Lower leg skin (tissue), 4 donors: ENCODE results near the gene RPRD1B. TPM values are rescaled to one million over a fixed set of nuclear protein-coding genes. Genes with fewer than 3 reads are reported as not detected.

Experiments
- DNase-seq, 2 donors: peaks; one replicate each; pipeline ENCODE4 v3.0.0-alpha.2; 2019; ENCODE audit warnings: low spot score in 2 of 2
- H3K4me3 ChIP-seq: fragments of 200-600 bp; sonication (generic); 2 replicates; pipeline ENCODE4 v1.5.1; 2017; ENCODE audit warnings: mild to moderate bottlenecking, low read depth; ENCODE audit not compliant: poor library complexity, severe bottlenecking
- POLR2A ChIP-seq, 2 donors: fragments of 450-650 bp; IDR thresholded peaks; one replicate each; pipeline ENCODE4 v1.6.1; 2016 to 2017; ENCODE audit warnings: antibody characterized with exemption in 2 of 2, mild to moderate bottlenecking in 1 of 2, moderate library complexity in 1 of 2
- WGBS, 2 donors: methylation state at CpG; one replicate each; pipeline ENCODE4 v1.1.5; 2018; 5-methylcytosine and 5-hydroxymethylcytosine counted together
- intact Hi-C: fragments of 100-400 bp; cut with DNase I; formaldehyde crosslinking; loops from one replicate; pipeline ENCODE4 v1.15.0; 2023; ENCODE audit warnings: low total_unique reads
- total RNA-seq, 4 donors: library from RNA; depleted of rRNA; stranded (reverse); fragments of >200 nt; gene quantifications; one replicate each; pipeline ENCODE4 v1.1.0, GENCODE V29; 2016
- TF ChIP-seq, protein P1 (sequence below), 3 donors: fragments of 450-650 bp; IDR thresholded peaks; one replicate each; pipeline ENCODE4 v1.5.1; 2016; ENCODE audit warnings: antibody characterized with exemption in 3 of 3, mild to moderate bottlenecking in 3 of 3, moderate library complexity in 2 of 3

RPRD1B gene
- total RNA-seq, 4 donors from 2014 or later, result 16.3 to 37.5 (median 22.9) TPM

GRCh38 chr20:38081575-38081974 is 48.0 kb downstream of the RPRD1B start:
- 70 to 77% methylated on average over 3 of the region's 3 CpGs for WGBS, 2 donors

GRCh38 chr20:38082894-38083293 is 49.3 kb downstream of the RPRD1B start:
- TF ChIP-seq, protein P1, sequence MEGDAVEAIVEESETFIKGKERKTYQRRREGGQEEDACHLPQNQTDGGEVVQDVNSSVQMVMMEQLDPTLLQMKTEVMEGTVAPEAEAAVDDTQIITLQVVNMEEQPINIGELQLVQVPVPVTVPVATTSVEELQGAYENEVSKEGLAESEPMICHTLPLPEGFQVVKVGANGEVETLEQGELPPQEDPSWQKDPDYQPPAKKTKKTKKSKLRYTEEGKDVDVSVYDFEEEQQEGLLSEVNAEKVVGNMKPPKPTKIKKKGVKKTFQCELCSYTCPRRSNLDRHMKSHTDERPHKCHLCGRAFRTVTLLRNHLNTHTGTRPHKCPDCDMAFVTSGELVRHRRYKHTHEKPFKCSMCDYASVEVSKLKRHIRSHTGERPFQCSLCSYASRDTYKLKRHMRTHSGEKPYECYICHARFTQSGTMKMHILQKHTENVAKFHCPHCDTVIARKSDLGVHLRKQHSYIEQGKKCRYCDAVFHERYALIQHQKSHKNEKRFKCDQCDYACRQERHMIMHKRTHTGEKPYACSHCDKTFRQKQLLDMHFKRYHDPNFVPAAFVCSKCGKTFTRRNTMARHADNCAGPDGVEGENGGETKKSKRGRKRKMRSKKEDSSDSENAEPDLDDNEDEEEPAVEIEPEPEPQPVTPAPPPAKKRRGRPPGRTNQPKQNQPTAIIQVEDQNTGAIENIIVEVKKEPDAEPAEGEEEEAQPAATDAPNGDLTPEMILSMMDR (IDR thresholded peaks at IDR 0.05), result no peak
- no peak for TF ChIP-seq POLR2A (IDR thresholded peaks at IDR 0.05)
- DNase-seq, result no peak
- intact Hi-C loops, result no loop called here
- no peak overlapping the region for H3K4me3 ChIP-seq

More at GRCh38 chr20:38081575-38081974, 48.0 kb downstream of the RPRD1B start:
- no peak overlapping the region for H3K4me3 ChIP-seq
- intact Hi-C loops, result no loop called here
- DNase-seq, result no peak
- TF ChIP-seq, protein P1 (IDR thresholded peaks at IDR 0.05), result no peak
- no peak for TF ChIP-seq POLR2A (IDR thresholded peaks at IDR 0.05)

GRCh38 chr20:38083338-38084048 is 49.9 kb downstream of the RPRD1B start:
- no peak overlapping the region for H3K4me3 ChIP-seq
- DNase-seq, result no peak
- TF ChIP-seq, protein P1 (IDR thresholded peaks at IDR 0.05), result no peak
- TF ChIP-seq POLR2A (IDR thresholded peaks at IDR 0.05), result no peak
- WGBS, 2 donors, result 91 to 92% methylated on average over 12 of the region's 12 CpGs
- intact Hi-C loops, result no loop called here

GRCh38 chr20:38084425-38084951 is 50.9 kb downstream of the RPRD1B start:
- intact Hi-C loops, result no loop called here
- WGBS, 2 donors, result 69 to 71% methylated on average over 5 of the region's 5 CpGs
- H3K4me3 ChIP-seq, result no peak overlapping the region
- TF ChIP-seq POLR2A (IDR thresholded peaks at IDR 0.05), result no peak
- TF ChIP-seq, protein P1 (IDR thresholded peaks at IDR 0.05), result no peak
- no peak for DNase-seq

DNA sequence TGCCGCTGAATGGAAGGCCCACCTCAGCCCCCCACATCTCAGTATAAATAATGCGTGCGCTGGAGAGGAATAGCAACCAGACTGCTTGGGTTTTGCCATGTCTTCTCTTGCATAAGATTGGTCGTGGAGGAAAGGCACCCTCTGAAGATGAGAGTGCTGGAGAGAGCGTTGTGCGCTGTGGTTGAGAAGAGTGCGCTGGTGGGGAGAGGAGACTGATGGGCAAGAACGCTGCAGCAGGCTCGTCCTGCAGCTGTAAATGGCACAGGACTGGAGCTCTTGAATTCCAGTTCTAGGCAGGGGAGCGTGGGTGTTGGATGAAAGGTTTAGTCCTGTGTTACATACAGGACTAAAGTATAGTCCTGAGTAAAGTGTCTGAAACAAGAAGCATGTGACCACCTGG is 51.5 kb downstream of the RPRD1B start:
- no peak for DNase-seq
- WGBS, 2 donors, result 87 to 88% methylated on average over 10 of the region's 10 CpGs
- intact Hi-C loops, result no loop called here
- no peak overlapping the region for H3K4me3 ChIP-seq
- TF ChIP-seq POLR2A (IDR thresholded peaks at IDR 0.05), result no peak
- TF ChIP-seq, protein P1 (IDR thresholded peaks at IDR 0.05), result no peak
